ENCODE measurements around the gene RNASE4.

RNASE4 gene

DNA sequence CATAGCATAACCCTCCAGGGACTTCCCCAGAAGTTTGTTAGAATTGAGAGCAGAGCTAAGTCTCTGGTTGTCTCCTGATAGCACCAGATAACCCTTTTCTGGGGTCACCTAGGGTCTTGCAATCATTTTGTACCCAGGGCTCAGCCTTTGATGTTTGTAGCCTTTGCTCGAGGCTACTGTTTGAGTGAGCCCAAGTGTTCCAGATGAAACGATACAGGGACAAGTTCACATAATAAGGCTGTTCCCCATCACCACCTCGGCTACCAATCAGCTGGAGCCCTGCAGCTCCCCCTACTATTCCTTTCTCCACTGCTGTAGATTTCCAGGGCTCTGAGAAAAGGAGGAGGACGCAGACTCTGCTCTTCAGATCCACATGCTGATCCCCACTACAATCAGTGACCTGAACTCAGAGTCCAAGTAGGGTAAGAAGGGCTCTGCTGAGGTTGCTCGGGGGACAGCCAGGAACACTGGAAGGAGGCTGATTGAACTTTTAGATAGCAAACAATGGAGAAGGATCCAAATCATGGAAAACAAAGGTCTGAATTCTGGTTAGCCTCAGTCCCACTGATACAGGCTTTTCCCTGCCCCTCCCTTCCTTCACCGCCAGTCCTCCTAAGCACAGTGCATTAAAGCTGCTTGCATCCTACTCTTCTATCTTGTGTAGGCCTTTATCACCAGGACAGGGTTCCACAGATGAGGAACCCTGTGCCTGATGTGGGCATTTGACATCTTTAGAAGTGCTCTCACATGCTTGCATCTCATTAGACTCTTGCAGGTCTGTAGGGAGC, 61.4 kb downstream of the RNASE4 start, which contains the start of gene EDDM3A:
Gene EDDM3A, plus strand, starts transcription at position 317 of the 788 bp plus-strand sequence. CDS start 1,694 bp downstream, outside the sequence.
- DNase-seq (ENCODE audit: low read depth): no peak

DNA sequence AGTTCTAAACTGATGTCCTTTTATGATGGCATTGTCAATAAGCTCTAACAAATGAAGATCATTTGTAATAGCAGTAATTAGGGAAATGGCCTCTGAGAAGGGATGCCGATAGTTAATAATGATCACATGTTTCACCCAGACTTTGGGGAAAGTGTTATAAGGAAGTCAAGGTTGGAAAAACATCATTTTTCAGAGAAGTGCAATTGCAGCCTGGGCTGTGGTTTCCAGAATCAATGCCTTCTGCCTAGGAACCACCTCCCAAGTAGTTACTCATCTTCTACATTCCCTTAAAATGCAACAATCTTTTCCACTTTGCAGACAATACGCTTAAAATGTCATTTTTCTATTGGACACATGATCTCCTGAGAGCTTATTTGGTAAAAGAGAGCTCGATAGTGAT, 62.2 kb downstream of the RNASE4 start:
- DNase-seq (ENCODE audit: low read depth): no peak

DNA sequence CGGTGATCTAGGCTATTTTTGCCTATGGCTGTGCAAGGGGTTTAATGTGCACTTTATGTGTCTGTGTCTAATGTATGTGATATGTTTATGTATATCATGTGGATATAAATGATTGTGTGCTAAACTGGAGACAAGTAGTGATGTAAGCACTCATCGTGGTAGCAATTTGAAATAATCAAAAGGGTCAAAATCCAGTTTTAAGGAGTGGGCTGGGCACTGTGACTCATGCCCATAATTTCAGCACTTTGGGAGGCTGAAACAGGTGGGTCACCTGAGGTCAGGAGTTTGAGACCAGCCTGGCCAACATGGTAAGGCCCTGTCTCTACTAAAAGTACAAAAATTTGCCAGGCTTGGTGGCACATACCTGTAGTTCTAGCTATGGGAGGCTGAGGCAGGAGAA, 64.1 kb downstream of the RNASE4 start:
- no peak for DNase-seq (ENCODE audit: low read depth)

DNA sequence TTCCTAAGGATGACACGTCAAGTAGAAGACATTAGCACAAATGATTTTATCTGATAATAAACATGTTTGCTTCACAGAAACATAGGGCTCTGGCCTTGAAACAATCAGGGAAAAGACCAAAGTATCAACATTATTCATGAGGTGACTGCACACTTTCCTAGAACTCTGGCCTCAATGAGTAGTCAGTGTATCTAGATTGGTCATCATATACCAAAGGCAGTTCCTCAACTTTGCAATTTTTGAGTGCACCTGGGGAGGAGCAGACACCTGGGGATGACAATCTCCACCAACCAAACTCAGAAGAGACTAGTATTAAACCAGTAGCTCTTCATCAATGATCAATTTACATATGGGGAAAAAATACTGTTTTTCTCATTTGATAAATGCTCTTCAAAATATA, 65.8 kb downstream of the RNASE4 start:
- no peak for DNase-seq (ENCODE audit: low read depth)
